ENCODE results near the gene POU6F2.
"Not testable (repeated sequence)": the region's sequence is repeated elsewhere in the genome, so short reads cannot be mapped to it uniquely, and the experiment has no call there.

The POU6F2 gene, protein sequence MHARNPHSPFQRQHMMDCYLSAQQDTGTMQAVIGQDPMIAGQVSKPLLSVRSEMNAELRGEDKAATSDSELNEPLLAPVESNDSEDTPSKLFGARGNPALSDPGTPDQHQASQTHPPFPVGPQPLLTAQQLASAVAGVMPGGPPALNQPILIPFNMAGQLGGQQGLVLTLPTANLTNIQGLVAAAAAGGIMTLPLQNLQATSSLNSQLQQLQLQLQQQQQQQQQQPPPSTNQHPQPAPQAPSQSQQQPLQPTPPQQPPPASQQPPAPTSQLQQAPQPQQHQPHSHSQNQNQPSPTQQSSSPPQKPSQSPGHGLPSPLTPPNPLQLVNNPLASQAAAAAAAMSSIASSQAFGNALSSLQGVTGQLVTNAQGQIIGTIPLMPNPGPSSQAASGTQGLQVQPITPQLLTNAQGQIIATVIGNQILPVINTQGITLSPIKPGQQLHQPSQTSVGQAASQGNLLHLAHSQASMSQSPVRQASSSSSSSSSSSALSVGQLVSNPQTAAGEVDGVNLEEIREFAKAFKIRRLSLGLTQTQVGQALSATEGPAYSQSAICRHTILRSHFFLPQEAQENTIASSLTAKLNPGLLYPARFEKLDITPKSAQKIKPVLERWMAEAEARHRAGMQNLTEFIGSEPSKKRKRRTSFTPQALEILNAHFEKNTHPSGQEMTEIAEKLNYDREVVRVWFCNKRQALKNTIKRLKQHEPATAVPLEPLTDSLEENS

DNA sequence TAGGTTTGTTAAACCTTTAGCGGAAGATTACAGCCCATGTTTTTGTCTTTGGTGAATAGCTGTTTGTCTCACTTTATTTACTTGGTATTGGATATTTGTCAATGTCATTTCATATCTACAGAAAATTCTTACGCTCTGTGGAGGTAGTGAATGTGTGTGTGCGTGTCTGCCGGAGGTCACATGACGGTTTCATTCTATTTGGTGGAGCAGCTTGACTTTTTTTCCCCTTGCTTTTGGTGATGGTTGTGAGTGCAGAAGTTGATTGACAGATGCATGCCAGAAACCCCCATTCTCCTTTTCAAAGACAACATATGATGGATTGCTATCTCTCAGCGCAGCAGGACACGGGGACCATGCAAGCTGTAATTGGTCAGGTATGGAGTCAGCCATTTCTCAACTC is at the start of gene POU6F2:
Gene POU6F2, plus strand, starts transcription at position 225 of the 400 bp plus-strand sequence. Its CDS starts 45 bp downstream, at position 270.
- in situ Hi-C loops (cut with MboI; ENCODE audit: low sequenced_read_pairs), result no loop called here

DNA sequence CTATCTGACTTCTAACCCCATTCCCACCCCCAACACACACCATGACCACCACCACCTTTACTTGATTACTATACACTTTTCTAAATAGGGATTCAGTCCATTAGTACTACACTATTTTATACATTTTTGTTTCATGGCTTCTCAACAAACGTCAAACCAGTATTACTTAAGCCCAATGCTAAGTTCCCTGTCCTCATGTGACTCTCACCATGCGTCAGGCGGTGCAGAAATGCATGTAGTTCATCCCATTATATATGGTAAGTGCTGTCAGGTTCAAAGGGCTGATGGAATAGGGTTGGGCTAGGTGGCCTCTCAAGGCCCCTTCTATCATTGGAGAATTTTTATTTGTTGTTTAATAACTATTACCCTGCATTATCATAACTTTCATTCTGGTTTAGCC is 49.2 kb upstream of the POU6F2 start:
- in situ Hi-C loops (cut with MboI; ENCODE audit: low sequenced_read_pairs), result no loop called here

DNA sequence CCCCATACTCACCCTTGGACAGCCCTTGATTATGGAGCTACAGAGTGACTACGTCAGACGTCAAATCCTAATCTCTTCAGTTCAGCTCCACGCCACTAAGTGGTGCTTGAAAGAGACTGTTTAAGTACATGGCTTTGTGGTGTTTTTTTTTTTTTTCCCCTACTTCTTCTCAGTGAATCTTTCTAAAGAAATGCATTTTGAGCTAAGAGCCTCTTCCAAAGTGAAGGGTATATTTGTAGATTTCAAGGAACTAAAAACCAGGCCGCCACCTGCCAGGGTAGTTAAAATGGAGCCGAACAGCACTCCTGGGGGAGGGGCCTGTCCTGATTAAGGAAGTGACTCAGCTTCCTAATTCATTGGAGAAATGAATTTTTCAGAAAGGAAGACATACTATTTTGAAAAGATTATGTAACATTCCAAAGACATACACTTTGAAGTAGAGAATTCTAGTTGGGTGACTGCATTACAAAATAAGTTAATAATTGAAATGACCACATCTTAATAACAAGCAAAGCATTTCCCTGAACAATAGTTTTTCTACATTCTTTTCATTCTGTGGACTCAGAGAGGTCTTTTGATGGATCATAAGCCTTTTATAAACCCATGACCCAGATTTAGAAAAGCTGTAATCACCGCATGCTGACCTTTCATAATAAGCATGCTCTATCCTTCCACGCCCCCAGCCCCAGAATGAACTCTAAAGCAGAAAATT is 48.1 kb upstream of the POU6F2 start:
- in situ Hi-C loops (cut with MboI; ENCODE audit: low sequenced_read_pairs), result no loop called here

DNA sequence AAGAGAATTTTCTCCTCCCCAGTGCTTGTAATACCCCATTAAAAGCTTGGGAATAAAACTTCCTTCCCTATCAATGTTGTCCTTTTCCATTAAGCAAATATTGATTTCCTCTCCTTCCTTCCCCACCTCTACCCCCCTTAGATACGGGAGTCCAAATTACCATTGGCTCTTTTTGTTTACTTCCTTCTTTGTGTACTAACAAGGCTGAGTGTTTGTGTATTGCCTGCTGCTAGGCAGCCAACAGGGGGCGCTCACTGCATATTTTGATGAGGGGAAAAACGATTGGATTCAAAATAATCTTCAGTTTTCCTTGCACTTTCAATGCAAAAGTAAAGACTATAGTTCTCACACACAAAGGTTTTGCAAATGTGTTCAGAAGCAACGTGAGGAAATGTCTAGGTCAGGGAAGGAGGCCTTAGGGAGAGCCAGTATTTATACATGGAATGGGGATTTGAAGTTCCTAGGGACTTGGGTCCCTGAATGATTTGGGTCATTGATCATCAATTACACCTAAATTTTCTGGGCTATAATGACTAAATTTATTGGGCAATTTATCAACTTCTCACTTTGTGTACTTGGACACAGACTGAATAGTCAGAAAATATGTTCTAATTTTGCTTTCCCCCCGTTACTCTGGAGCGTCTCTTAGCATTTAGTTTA is 45.1 kb upstream of the POU6F2 start:
- in situ Hi-C loops (cut with MboI; ENCODE audit: low sequenced_read_pairs), result no loop called here

DNA sequence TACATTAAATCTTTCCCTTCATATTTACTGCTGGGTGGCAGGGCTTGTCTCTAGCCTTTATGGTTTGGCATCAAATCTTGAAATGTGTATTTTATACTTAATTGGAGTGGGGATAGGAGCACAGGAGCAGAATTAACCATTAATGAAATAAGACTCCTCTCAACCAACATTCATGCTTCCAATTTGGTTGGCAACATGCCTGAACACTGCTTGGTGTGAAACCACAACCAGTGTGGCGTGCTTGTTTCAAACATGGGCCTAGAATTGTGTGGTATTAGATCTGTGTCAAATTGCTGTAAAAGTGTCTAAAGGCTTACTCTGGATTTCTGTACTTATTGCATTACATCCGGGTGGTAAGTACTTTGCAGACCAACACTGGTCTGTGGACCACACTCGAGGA is 43.7 kb upstream of the POU6F2 start:
- in situ Hi-C loops (cut with MboI; ENCODE audit: low sequenced_read_pairs), result no loop called here

DNA sequence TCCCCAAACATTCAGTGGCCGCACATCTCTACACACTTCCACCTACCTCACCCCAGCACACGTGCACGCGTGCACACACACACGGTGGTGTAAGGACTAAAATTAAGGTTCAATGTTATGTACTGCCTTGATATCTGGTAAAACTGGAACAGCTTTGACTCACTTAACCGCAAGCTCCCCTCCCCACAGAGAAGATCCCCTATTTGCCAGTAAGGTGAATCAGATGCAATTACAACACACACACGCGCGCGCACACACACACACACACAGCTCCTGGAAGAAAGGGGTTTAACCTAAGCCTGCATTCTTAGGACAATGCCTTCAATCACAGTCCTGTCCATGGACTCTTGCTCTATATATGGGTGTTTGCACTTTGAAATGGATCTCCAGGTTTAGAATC is 43.2 kb upstream of the POU6F2 start:
- in situ Hi-C loops (cut with MboI; ENCODE audit: low sequenced_read_pairs), result no loop called here

DNA sequence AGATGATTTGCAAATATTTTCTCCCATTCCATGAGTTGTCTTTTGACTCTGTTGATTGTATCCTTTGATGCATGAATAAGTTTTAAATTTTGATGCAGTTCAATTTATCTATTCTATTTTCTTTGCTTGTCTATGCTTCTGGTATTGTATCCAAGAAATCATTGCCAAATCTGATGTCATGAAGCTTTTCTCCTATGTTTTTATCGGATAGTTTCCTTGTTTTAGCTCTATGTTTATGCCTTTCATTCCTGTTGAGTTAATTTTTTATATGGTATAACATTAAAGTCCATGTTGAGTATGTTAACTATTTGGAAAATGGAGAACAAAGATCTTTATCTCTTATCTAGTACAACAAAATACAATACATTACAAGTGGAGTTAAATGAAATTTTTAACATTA is 41.1 kb upstream of the POU6F2 start:
- in situ Hi-C loops (cut with MboI; ENCODE audit: low sequenced_read_pairs), result no loop called here

DNA sequence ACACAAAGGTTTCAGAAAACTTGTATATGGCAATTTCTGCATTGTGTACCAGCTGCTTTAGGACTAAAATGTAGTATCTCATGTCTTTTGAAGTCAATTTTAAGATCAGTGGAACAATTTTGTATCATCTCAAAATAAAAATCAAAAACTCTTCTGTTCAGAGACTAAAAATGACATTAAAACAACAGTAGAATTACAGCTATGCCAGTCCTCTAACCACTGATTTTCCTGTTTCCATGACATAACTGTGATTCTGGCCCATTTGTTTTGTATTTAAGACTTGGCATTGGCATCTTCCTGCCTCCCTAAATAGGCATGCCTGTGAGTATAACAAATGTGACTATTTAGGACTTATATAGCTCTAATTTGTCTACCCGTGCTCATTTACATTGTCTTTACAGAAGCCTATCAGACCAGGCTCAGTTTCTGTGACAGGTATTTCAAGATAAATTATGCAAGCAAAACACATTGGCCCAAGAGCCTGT is 39.7 kb upstream of the POU6F2 start:
- in situ Hi-C loops (cut with MboI; ENCODE audit: low sequenced_read_pairs), result no loop called here

DNA sequence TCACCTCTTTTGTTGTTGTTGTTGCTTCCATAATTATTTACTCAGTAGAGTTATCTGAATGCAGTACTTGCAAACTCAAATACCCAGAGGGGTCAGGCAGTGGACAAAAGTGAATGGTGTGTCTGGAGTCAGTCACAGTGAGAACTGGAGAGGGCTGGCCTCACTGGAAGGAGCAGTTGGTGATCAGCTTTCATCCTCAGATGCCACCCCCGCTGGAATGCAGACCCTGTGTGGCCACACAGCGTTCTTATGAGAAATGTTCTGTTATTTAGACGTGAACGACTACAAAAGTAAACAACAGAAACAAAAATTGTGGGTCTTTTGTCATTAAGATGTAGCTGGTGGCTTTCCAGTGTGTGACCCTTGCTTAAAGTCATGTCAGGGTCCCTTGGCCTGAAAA is 39.1 kb upstream of the POU6F2 start:
- in situ Hi-C loops (cut with MboI; ENCODE audit: low sequenced_read_pairs), result no loop called here

DNA sequence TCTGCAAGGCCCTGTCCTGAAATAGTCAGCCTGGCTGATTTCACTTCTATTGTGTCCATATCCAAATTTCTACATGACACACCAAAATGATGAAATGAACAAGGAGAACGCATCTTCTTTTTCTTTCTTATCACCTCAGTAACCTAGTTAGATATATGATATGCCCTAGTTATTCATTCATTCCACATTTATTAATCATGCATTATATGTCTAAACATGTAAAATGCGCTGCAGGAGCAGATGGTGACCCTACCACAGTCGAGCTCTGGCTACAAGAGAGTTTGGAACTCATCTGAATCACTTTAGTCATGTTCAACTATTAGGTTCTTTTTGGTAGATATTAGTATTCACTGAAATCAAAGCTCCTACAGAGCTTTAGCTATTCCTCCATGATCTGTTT is 36.9 kb upstream of the POU6F2 start:
- in situ Hi-C loops (cut with MboI; ENCODE audit: low sequenced_read_pairs), result no loop called here

DNA sequence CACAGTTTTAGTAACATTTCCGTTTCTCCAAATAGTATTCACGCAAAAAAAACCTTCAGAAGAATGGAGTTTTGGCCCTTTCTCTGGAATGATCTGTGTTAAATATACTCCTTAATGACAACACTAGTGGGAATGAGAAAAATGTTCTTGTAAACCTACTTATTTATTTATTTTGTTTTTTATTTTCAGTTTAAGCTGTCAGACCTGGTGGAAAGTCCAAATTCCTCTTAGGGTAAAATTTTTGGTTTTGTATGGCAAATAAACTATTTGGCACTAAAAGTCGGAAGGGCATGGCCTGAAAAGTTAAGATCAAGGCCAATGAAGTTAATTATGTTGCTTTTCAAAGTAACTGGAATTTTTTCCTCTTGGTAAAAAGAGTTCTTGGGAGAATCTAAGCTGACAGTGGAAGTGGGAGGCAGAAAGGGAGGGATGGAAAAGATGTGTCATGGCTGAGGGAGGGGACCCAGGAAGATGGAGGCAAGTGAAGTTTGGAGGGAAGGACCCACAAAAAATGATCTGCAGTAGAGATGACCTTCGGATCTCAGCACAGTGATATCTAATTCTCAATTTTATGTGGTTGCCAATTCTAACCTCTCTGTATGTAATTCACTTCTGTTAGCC is 35.2 kb upstream of the POU6F2 start:
- in situ Hi-C loops (cut with MboI; ENCODE audit: low sequenced_read_pairs), result no loop called here

DNA sequence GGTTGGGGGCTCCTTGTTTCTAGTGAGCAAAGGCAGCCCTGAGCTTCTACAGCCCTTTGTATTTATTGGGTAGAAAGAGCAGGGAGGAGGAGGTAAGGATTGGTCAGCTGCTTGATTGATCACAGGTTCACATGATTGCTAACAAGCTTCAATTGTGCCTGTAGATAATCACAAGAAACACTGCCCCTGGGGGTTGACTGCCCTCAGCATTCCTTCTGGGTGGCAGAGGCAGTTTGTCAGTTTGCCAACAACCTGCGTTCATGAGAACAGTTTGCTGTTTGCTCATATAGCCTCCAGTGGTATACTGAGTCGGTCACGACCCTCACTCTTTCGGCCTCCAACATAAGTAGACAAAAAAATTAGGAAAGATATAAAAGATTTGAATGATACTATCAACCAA is 30.2 kb upstream of the POU6F2 start:
- in situ Hi-C loops (cut with MboI; ENCODE audit: low sequenced_read_pairs), result not testable (repeated sequence)

DNA sequence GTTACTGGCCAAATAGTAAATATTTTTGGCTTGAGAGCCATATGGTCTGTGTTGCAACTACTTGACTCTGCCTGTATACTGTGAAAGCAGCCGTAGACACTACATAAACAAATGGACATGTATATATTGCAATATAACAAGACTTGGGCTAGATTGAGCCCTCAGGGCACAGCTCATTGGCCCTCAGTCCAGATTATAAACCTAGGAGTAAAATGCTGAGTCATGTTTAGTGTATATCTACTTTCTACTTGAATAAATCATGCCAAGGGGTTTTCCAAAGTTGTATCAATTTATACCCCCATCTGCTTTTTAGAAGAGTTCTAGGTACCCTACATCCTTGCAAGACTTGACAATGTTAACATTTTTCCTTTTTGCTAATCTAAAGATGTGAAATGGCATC is 27.4 kb upstream of the POU6F2 start:
- in situ Hi-C loops (cut with MboI; ENCODE audit: low sequenced_read_pairs), result no loop called here

DNA sequence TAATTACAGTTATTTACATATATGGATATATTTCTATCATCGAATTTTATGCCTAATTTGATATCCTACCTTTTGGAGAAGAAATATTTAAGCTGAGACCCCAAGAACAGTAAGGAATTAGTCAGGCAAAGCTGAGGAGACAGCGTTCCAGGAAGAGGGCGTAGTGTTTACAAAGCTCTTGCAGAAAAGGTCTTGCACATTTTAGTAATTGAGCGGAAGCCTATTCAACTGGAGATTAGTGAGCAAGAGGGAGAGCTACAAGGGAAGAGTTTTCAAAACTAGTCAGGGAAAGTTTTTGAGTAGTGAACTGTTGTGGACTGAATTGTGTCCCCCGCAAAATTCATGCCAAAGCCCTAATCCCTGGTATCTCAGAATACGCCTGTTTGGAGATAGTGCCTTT is 26.5 kb upstream of the POU6F2 start:
- in situ Hi-C loops (cut with MboI; ENCODE audit: low sequenced_read_pairs), result no loop called here

DNA sequence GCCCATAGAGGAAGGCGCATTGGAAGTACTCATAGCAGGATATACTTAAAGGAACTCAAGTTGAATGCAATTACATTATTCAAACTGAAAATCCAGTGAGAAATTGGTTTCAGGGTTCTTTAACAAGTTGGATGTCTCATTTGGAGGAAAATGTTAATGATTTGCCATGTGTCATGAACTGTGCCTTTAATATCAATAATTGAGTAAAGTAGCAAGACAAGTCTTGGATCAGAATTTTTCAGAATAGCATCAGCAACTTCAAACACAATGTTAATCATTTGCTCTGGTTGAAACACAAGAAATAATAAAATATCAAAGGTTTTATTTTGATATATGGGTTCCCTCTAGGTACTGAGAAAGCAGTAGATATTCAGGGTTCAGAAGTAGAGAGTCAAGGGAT is 24.5 kb upstream of the POU6F2 start:
- in situ Hi-C loops (cut with MboI; ENCODE audit: low sequenced_read_pairs), result no loop called here

DNA sequence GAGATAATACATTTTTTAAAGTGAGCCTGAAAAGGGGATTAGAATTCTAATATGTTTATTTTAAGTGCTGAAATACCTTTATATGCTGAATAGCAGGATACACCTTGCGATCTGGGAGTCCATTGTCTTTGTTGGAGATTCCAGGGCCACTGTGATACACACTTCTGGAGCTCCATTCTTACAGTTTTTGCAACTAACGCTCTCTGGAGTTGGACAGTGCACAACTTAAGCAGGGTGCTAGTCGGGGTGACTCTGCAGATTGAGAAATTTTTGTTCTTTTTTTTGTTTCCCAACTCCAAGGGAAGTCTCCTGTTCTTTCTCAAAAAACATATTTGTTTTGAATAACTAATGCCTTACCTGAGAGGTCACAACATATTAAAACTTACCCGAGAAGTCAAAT is 23.7 kb upstream of the POU6F2 start:
- in situ Hi-C loops (cut with MboI; ENCODE audit: low sequenced_read_pairs), result no loop called here

DNA sequence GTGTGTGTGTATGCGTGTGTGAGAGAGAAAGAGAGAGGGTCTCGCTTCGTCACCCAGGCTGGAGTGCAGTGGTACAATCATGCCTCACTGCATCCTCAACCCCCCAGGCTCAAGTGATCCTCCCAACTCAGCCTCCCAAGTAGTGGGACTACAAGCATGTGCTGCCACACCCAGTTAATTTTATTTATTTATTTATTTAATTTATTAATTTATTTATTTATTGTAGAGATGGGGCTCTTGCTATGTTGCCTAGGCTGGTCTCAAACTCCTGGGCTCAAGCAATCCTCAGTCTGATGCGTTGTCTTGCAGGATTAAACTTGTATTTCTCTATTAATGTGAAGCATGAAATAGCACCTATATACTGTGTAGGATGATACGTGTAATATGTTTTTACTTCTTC is 21.8 kb upstream of the POU6F2 start:
- in situ Hi-C loops (cut with MboI; ENCODE audit: low sequenced_read_pairs), result no loop called here

DNA sequence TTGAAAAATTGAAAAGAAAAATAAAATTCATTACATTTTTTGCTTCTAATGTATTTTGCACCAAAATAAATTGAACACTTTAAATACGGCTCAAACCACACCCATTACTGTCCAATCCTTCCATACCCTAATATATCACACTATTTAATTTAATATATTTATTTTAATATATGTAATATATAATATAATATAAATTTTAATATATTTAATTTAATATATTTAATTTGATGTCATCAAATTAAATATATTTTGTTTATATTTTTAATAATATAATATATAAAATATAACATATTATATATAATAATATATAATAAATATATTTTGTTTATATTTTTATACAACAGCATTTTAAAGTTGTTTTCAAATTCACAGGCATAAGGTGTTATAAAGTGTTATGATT is 15.7 kb upstream of the POU6F2 start:
- in situ Hi-C loops (cut with MboI; ENCODE audit: low sequenced_read_pairs), result no loop called here

DNA sequence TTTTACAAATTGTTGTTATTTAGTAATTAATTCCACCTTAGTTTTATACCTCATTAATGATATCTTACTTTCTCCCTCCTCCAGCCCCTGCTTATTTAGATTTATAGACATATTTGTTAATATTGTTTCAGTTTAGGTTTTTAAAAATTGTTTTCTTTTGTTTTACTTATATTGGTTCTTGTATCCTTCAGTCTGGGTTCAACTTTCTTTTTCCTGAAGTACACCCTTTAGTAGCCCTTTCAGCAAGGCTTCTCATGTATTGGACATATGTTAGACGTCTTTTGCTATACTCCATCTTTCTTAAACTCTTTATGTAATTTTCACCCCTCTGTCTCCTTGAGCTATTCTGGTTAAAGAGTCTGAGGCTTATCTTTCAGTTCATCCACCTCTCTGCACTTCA is 12.8 kb upstream of the POU6F2 start:
- in situ Hi-C loops (cut with MboI; ENCODE audit: low sequenced_read_pairs), result no loop called here

DNA sequence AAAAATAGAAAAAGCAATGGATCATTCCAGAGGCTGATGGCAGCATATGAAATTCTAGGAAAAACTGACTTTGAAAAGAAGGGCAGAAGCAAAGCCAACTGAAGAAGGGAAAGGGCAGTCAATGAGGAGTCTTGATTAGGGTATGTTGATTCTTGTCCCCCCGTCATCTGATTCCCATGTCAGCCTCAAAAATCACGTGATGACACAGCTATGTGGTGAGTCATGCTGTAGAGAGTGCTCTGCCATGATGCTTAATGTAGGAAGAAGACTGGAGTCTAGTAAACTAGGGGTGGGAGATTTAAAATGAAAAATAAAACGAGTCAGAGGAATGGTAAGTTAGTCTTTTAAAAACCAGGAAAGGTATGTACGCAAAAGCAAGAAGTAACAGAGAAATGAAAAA is 3.9 kb upstream of the POU6F2 start:
- in situ Hi-C loops (cut with MboI; ENCODE audit: low sequenced_read_pairs), result no loop called here

DNA sequence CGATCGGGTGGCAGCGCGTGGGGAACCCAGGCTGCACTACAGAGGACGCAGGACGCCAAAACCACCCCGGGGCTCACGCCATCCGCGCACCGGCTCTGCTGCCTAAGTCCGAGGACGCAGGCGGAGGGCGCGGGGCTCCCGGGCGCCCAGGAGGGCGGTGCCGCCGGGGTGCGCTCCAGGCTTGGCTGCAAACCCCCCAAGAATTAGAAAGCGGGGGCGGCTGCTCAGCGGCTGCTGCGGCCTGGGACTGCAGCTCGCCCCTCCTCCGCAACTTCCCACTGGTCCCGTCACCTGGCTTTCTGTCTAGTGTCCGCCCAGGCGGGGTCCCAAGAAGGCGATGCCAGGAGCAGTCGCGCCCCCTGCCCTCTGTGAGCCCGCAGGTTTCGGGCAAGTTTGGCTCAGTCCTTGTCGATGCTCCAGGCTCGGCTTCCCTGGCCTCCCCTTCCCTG is 1.7 kb upstream of the POU6F2 start:
- in situ Hi-C loops (cut with MboI; ENCODE audit: low sequenced_read_pairs), result no loop called here
